GM18519 (cell line): ENCODE data around the gene PTOV1.

Source experiments
- ATAC-seq: cut with Tn5 transposase; IDR thresholded peaks from one replicate; pipeline ENCODE4 v1.9.1; 2021; ENCODE audit warnings: mild to moderate bottlenecking, moderate library complexity; ENCODE audit not compliant: unreplicated experiment, low FRiP score

Gene PTOV1

GRCh38 chr19:49850487-49851342 is at the start of gene PTOV1:
Gene PTOV1 (plus strand): TSS chr19:49851159.
- ATAC-seq = peak; percentile 36

- no peak for ATAC-seq
These were observed 49.5 kb upstream of the PTOV1 start for GRCh38 chr19:49801401-49801888.

- ATAC-seq = no peak
These were observed 48.8 kb upstream of the PTOV1 start for GRCh38 chr19:49801966-49802661.

DNA sequence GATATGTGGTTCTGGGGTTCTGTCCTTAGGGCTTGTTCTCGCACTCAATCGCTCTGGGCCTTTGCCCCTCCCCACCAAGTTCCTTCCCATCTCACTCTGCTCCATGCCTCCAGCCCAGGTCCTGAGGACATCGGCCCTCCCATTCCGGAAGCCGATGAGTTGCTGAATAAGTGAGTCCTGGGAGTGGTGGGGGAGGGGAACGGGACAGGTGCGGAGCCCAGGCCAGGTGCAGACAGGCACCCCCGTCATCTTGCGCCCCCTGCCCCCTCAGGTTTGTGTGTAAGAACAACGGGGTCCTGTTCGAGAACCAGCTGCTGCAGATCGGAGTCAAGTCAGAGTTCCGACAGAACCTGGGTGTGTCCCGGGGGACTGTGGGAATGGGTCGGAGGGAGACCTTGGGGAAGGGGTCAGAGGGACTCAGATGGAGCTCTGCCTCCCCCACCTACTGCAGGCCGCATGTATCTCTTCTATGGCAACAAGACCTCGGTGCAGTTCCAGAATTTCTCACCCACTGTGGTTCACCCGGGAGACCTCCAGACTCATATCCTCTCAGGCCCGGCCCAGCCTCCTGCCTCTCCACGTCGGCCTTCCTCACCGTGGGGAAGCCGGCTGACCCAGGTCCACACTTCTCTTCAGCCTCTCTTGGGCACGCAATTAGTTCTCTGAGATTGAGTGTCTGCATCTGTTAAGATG is 48.0 kb upstream of the PTOV1 start:
- no peak for ATAC-seq

GRCh38 chr19:49803529-49803856 is 47.5 kb upstream of the PTOV1 start:
- ATAC-seq = no peak

DNA sequence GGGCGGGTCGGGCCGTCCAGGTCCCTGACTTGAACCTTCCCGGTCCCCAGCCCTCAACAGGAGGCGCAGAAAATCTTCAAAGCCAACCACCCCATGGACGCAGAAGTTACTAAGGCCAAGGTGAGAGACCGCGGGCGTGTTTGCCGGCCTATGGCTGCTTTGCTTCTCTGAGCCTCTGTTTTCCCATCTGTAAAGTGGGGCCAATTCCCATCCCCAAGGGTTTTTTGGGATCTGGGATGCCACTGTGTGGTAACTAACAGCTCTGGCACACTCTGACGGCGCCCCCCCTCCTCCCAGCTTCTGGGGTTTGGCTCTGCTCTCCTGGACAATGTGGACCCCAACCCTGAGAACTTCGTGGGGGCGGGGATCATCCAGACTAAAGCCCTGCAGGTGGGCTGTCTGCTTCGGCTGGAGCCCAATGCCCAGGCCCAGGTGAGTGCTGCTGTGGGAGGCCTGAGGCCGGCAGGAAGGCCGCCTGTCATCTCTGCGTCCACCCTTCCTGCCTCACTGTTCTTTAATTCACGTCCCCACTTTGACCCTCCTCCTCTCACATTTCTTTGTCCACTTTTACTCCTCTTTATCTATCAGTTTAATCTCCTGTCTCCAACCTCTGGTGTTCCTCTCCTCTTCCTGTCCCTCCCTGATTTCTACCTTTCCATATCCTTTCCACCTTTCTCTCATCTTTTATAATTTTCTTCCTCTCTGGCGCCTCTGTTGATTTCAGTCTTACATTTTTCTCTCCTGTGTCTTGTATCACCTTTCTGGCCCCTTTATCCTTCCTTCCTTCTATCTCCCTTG is 44.9 kb upstream of the PTOV1 start:
- no peak for ATAC-seq

DNA sequence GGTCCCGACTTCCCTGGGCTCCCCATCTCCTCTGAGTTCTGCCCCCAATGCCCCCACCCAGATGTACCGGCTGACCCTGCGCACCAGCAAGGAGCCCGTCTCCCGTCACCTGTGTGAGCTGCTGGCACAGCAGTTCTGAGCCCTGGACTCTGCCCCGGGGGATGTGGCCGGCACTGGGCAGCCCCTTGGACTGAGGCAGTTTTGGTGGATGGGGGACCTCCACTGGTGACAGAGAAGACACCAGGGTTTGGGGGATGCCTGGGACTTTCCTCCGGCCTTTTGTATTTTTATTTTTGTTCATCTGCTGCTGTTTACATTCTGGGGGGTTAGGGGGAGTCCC is 44.4 kb upstream of the PTOV1 start:
- no peak for ATAC-seq

GRCh38 chr19:49807058-49807903 is 43.7 kb upstream of the PTOV1 start:
- ATAC-seq = no peak

DNA sequence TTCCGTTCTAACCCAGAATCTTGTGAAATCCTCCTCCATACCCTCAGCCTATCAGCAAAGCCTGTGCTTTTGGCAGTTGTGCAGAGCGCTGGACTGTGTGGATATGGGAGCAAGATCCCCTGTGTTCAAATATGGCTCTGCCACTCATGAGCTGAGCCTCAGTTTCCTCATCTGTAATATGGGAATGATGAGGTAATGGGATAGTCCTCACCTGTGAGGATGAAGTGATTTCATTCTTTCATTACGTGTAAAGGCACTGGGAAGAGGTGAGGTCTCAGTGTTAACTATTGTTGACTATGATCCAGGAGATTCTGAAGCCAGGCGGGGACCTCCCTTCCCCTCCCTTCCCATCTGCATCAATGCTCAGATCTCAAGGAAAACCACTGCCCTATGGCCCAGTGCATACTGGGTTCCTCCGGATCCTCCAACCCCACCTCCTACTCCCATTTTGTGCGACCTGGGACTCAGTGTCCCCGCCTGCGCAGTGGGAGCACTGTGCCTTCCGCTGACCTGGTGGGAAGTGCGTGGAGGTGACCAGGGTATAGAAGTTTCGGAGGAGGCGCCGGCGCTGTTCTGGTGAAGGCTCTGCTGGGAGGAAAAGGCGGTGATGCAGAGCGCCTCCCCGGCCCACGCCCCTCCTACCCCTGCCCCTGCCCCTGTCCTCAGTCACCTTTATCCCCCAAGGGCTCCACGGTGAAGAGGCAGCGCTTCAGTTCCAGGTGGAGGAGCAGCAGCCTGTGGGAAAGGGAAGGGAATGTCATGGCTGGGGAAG is 42.9 kb upstream of the PTOV1 start:
- no peak for ATAC-seq

DNA sequence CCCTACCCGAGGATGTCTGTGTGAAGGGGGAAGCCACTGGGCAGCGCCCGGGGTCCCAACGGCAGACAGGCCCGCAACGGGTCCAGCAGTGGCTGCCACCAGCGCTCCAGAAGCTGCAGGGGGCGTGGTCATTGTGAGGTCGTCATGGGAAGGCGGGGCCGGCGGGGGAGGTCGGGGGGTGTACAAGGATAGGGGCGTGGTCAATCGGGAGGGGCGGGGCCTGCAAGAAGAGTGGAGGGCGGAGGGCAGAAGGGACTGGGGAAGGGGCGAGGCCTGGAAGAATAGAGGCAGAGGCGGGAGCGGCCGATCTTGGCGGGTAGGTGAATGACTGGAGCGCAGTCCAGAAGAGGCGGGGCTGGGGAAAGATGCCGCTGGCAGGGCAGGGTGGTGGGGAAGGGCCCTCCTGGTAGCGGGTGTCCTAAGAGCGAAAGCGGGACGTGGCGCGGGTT is 42.2 kb upstream of the PTOV1 start:
- ATAC-seq = no peak

DNA sequence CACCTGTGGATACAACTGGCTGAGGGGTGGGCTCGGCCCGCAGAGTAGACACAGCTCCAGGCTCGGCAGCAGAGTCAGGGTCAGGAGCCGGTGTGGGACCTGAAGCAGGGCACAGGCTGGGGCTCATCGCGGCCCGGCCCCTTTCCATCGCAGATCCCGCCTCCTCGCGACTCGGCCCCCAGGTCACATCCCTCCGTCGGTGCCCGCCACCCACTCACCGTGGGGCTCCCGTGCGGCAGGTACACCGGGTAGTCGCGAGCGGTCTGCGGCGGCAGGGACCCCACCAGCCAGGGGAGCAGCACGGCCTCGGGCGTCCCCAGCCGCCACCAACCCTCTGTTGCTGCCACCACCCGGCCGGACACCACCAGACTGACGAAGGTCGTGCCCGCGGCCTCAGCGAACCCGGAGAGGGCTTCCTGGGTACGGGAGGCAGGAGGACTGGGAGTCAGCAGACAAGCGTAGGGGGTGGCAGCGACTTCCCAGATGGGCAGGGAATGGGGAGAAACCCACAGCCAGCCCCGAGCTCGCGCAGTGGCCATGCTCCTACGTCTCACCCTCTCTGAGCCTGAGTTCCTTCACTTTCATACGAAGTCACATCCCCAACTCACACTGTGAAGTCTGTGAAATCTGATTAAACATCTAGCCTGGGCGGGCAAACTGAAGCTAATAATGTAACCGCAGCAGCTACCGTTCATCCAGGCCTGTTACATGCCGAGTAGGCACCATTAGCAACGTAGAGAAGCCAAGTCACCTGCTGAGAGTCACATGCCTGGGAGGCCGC is 41.6 kb upstream of the PTOV1 start:
- ATAC-seq = no peak

- no peak for ATAC-seq
These were observed 41.0 kb upstream of the PTOV1 start for GRCh38 chr19:49809941-49810389.

- no peak for ATAC-seq
These were observed 39.6 kb upstream of the PTOV1 start for GRCh38 chr19:49811328-49811727.

DNA sequence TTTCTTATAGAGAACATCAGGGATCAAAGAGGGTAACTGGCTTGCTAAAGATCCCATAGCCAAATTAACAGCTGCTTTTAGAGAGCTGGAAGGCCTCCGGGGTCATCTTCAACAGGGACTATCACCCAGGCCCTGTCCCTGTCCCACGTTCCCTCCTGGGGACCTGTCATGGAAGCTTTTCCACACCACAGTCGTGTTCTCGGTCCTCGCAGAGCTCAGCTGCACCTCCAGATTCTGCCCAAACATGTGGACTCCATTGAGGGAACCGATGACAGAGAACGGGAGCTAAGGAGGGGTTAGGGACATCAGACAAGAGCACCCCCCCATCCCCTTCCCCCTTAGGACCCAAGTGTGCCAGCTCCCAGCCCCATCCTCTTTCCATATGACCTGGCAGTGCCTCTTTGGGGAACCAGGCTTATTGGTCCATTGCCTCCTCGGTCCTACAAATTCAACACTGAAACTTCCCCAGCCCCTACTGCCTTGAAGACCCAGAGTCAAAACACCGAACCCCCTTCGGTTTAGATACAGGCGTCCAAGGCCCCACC is 38.4 kb upstream of the PTOV1 start:
- no peak for ATAC-seq

DNA sequence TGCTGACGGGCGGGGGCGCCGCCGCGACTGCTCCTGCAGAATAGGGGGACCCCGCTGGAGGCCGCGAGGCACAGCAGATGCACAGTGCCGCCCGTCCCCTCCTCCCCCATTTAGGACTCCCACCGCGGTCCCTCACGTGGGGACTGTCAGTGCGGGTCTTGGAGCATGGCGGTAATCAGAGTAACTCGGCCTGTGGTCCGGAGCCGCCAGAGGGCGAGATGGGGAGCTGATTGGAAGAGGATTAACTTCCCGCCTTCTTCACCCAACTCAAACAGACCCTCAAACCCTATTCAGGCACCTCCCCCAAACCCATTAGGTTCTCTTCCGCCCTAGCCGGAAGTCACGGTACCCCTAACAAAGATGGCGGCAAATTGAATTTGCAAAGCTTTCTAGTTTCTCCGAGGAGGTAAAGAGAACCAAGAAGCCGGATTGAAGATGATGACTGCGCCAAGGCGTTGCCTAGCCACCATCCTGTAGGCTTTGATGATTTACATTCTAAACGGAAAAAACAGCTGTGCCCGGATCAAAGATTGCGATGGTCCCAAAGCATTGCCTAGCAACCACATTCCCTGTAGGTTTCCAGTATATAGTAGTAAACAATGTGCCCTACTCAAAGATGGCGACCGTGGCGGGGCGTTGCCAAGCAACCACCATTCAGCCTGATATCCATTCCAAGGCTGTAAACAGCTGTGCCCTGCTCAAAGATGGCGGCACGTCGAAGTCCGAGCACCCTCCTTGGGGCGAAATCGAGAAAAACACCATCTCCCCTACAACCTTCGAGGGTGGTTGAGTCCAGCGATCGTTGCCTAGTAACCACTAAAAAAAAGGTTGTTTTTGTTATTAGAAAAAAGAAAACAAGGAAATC is 37.7 kb upstream of the PTOV1 start, which contains the start of gene FUZ:
Gene FUZ (minus strand): TSS at position 296 of the 865 bp plus-strand sequence. CDS start 186 bp downstream, at position 110.
- peak; percentile 48 for ATAC-seq

DNA sequence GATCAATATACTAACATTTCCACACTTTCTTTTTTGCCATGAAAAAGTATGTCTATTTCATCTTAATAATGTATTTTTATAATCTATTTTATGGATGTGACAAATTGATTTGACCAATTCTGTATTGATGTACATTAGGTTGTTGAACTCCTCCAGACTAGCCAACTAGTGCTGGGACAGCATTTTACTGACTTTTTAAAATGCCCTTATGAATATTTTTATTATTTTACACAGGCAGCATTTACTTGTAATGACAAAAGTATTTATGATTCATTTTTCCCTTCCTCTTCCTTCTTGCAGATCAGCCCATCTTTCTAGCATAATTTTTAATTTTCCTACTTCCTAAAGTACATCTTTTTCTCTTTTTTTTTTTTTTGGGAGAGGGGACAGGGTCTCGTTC is 36.9 kb upstream of the PTOV1 start:
- no peak for ATAC-seq

DNA sequence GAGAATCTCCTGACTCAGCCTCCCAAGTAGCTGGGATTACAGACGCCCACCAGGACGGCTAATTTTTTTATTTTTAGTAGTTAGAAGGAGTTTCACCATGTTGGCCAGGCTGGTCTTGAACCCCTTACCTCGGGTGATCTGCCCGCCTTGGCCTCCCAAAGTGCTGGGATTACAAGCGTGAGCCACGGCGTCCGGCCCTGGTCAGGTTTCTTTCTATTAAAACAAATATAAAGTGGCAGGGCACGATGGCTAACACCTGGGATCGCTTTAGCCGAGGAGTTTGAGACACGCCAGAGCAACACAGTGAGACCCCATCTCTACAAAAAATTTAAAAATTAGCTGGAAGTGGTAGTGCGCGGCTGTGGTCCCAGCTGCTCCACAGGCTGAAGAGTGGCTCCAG is 34.4 kb upstream of the PTOV1 start:
- ATAC-seq = no peak
